IgD-negative memory B cell (primary cell): ENCODE data around the gene MYH7B. TPM values are rescaled to one million over a fixed set of nuclear protein-coding genes. Genes with fewer than 3 reads are reported as not detected.

ENCODE experiments used
- H3K27ac Mint-ChIP-seq, 3 donors: one replicate each; pipeline ENCODE4 v1.8.0; 2020 to 2022; ENCODE audit warnings: mild to moderate bottlenecking in 3 of 3, mixed read lengths in 3 of 3, moderate library complexity in 1 of 3
- H3K27me3 Mint-ChIP-seq: one replicate; pipeline ENCODE4 v1.8.0; 2021; ENCODE audit warnings: mixed read lengths
- H3K36me3 Mint-ChIP-seq: one replicate; pipeline ENCODE4 v1.8.0; 2020; ENCODE audit warnings: mild to moderate bottlenecking, mixed read lengths
- H3K4me1 Mint-ChIP-seq, 3 donors: one replicate each; pipeline ENCODE4 v1.8.0; 2020 to 2022; ENCODE audit warnings: mixed read lengths in 3 of 3, mild to moderate bottlenecking in 1 of 3
- H3K4me3 Mint-ChIP-seq, 4 donors: one replicate each; pipeline ENCODE4 v1.8.0; 2020 to 2022; ENCODE audit warnings: mild to moderate bottlenecking in 4 of 4, mixed read lengths in 4 of 4, moderate library complexity in 3 of 4
- H3K9me3 Mint-ChIP-seq, 3 donors: one replicate each; pipeline ENCODE4 v1.8.0; 2020 to 2021; ENCODE audit warnings: mixed read lengths in 3 of 3, mild to moderate bottlenecking in 1 of 3
- polyA plus RNA-seq: library from polyadenylated mRNA; unstranded; fragments of 300-500 nt; fragmentation: Illumina TruSeq; gene quantifications from one replicate; pipeline ENCODE4 v1.2.3, GENCODE V29; 2021

The MYH7B gene
- polyA plus RNA-seq, 1 donor from 2014 or later: 0.34 TPM

DNA sequence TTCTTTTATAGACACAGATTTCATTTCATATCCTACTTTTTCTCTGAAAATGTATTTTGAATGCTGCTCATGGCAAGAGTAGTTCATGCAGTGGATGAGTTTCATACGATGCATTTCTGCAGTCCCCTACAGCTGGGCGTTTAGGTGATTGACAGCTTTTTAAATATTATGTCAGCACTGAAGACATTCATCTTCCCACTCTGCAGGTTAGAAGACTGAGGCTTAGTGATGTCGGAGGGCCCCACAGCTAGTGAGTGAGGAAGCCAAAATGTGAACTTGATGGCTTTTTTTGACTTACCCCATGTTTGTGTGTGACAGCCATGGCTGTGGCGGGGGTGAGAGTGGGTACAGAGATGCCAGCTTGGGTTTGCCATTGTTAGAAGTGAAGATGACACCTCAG is 33.5 kb downstream of the MYH7B start:
- no peaks in the 10 kb centered on the region for H3K27me3 Mint-ChIP-seq
- no peaks in the 10 kb centered on the region for H3K4me1 Mint-ChIP-seq
- no peaks in the 10 kb centered on the region for H3K36me3 Mint-ChIP-seq
- no peak overlapping the region for H3K27ac Mint-ChIP-seq
- H3K4me3 Mint-ChIP-seq: no peak overlapping the region
- no peaks in the 10 kb centered on the region for H3K9me3 Mint-ChIP-seq

DNA sequence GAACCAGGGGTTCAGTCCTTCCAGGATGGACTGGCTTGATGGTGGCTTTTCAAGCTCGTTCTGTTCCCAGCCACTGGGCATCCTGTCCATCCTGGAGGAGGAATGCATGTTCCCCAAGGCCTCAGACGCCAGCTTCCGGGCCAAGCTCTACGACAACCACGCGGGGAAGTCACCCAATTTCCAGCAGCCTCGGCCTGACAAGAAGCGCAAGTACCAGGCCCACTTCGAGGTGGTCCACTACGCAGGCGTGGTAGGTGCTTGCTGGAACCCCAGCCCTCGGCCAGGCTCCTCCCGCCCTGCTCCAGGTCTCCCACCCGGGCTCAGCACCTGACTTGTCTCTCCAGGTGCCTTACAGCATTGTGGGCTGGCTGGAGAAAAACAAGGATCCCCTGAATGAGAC is 34.0 kb downstream of the MYH7B start:
- H3K27me3 Mint-ChIP-seq: no peaks in the 10 kb centered on the region
- H3K9me3 Mint-ChIP-seq: no peaks in the 10 kb centered on the region
- no peaks in the 10 kb centered on the region for H3K4me1 Mint-ChIP-seq
- no peak overlapping the region for H3K27ac Mint-ChIP-seq
- no peaks in the 10 kb centered on the region for H3K36me3 Mint-ChIP-seq
- H3K4me3 Mint-ChIP-seq: no peak overlapping the region

DNA sequence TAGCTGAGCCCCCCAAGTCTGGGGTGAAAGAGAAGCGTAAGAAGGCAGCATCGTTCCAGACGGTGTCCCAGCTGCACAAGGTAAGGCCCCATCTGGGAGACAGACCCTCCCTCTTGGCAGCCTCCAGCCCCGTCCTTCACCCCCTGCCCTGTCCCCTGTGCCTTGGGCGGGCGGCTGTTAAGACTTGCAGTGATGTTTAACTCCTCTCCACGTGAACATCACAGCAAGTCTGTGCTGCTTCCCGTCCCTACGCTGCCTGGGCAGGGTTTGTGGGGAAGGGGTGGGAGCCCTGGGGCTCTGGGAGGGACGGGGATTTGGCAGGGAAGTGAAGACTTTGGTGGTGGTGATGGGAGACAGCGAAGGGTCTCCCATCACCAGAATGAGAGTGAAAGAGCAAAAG is 34.6 kb downstream of the MYH7B start:
- H3K9me3 Mint-ChIP-seq: no peaks in the 10 kb centered on the region
- H3K4me1 Mint-ChIP-seq: no peaks in the 10 kb centered on the region
- H3K27me3 Mint-ChIP-seq: no peaks in the 10 kb centered on the region
- H3K4me3 Mint-ChIP-seq: no peak overlapping the region
- H3K27ac Mint-ChIP-seq: no peak overlapping the region
- H3K36me3 Mint-ChIP-seq: no peaks in the 10 kb centered on the region

DNA sequence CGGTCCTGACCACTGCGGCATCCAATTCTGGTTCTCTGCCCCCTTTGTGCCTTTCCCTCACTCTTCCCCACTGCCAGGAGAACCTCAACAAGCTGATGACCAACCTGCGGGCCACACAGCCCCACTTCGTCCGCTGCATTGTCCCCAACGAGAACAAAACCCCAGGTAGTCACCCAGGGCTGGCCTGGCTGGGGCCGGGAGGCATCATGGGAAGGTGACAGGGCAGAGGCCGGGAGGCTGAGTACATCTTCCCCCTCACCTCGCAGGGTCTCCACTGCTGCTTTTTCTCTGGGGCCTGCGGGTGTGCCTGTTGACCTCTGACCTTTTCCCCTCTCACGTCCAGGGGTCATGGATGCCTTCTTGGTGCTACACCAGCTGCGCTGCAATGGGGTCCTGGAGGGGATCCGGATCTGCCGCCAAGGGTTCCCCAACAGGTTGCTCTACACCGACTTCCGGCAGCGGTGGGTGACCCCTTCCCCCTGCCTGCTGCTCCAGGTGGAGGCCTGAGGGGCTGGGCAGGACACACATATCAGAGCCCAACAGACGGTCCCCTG is 35.1 kb downstream of the MYH7B start:
- H3K4me1 Mint-ChIP-seq: no peaks in the 10 kb centered on the region
- H3K27ac Mint-ChIP-seq: no peak overlapping the region
- no peaks in the 10 kb centered on the region for H3K9me3 Mint-ChIP-seq
- no peaks in the 10 kb centered on the region for H3K36me3 Mint-ChIP-seq
- no peak overlapping the region for H3K4me3 Mint-ChIP-seq
- no peaks in the 10 kb centered on the region for H3K27me3 Mint-ChIP-seq

DNA sequence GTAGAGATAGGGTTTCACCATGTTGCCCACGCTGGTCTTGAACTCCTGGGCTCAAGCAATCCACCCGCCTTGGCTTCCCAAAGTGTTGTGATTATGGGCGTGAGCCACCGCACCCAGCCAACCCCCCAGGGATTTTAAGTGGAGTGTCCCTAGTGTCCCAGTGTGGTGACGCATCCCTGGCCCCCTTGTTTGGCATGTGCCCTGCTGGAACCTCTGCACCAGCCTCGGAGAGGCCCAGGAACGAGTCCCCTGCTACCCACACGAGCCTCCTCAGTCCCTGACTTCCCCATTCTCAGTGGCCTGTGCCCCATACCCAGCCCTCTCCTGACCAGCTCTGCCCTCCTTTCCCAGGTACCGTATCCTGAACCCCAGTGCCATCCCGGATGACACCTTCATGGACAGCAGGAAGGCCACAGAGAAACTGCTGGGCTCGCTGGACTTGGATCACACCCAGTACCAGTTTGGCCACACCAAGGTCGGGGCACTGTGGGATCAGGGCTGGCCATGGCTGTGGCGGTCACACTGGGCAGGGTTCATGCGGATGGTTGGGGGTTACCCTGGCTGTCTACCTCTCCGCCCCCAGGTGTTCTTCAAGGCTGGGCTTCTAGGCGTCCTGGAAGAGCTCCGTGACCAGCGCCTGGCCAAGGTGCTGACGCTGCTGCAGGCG is 37.2 kb downstream of the MYH7B start:
- Mint-ChIP-seq H3K9me3 (no peaks in the 10 kb centered on the region), H3K27ac (no peak overlapping the region), H3K4me1 (no peaks in the 10 kb centered on the region), H3K36me3 (peaks cover 2% of the 10 kb centered on the region), H3K4me3 (no peak overlapping the region), H3K27me3 (no peaks in the 10 kb centered on the region)

DNA sequence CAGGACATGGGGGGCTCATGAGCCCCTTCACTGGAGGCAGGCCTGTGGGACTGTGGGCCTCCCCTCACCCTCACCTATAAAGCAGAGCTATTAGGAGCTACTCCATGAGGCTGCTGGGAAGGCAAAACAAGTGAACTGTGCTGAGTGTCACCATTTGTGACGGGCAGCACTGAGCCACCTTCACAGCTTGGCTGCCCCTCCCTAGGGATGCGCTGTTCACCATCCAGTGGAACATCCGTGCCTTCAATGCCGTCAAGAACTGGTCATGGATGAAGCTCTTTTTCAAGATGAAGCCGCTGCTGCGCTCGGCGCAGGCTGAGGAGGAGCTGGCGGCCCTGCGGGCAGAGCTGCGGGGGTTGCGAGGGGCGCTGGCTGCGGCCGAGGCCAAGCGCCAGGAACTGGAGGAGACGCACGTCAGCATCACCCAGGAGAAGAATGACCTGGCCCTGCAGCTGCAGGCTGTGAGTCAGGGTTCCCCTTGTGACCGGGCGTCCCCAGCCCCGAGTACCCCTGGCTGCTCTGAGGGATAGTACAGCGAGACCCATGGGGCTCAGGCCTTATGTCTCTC is 38.4 kb downstream of the MYH7B start:
- Mint-ChIP-seq H3K27ac (no peak overlapping the region), H3K4me1 (no peaks in the 10 kb centered on the region), H3K9me3 (no peaks in the 10 kb centered on the region)

DNA sequence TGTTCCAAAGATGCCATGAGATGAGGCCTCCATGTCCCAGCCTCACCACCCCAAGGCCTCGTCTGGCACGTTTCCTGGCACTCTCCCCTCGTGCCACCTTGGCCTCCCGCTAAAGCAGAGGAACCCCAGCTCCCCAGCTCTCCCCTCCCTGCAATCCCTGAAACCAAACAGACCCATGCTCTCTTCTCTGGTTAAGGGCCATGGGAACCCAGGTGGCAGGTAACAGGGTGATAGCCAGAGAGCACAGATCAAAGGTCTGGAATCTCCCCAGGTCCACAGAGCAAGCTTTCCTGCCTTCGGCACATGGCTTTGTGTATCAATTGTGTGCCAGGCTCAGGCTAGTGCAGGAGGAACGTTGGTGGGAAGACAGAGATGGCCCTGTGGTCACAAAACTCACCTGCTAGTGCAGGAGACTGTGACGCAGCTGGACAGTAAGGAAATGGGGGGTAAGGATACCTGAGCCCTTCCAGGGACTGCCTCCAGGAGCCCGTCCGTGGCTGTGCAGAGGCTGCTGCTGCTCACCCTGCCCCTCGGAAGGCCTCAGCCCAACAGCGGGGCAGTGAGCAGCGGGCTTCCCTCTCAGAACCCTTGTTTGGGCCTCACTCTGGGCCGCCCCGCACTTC is 39.0 kb downstream of the MYH7B start:
- no peaks in the 10 kb centered on the region for H3K9me3 Mint-ChIP-seq

More for the DNA sequence above, 38.4 kb downstream of the MYH7B start:
- Mint-ChIP-seq H3K4me3 (no peak overlapping the region), H3K27me3 (no peaks in the 10 kb centered on the region), H3K36me3 (peaks cover 5% of the 10 kb centered on the region)

DNA sequence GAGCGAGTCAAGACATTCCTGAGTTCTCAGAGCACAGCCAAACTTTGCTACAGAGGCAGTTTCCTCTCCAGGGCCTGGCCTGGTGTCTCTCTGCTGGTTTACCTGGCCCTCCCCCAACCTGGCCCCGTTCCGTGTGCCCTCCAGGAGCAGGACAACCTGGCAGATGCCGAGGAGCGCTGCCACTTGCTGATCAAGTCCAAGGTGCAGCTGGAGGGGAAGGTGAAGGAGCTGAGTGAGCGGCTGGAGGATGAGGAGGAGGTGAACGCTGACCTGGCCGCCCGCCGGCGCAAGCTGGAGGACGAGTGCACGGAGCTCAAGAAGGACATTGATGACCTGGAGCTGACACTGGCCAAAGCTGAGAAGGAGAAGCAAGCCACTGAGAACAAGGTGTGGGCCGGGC is 39.5 kb downstream of the MYH7B start:
- H3K27me3 Mint-ChIP-seq: no peaks in the 10 kb centered on the region
- no peaks in the 10 kb centered on the region for H3K9me3 Mint-ChIP-seq
- no peak overlapping the region for H3K4me3 Mint-ChIP-seq
- no peaks in the 10 kb centered on the region for H3K4me1 Mint-ChIP-seq
- H3K27ac Mint-ChIP-seq: no peak overlapping the region
- H3K36me3 Mint-ChIP-seq: peaks cover 5% of the 10 kb centered on the region

More for the DNA sequence above, 39.0 kb downstream of the MYH7B start:
- no peak overlapping the region for H3K27ac Mint-ChIP-seq
- no peaks in the 10 kb centered on the region for H3K4me1 Mint-ChIP-seq
- no peak overlapping the region for H3K4me3 Mint-ChIP-seq
- H3K27me3 Mint-ChIP-seq: no peaks in the 10 kb centered on the region
- H3K36me3 Mint-ChIP-seq: peaks cover 5% of the 10 kb centered on the region

DNA sequence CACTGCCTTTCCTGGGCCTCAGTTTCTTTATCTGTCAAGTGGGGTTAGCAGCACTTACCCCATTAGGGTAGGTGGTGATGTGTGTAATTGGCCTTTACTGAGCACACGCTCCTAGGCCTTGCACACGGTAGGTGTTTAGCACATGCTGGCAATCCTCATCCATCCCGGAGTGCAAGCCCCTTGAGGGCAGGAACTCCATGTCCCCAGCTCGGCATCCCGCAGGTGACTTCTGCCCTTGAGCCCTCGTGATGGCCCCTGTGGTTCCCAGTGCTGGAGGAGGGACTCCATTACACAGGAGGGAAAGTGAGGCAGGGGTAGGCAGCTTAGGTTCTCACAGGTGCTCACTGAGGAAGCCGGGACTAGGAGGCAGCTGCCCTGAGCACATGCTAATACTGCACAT is 40.0 kb downstream of the MYH7B start:
- Mint-ChIP-seq H3K27ac (no peak overlapping the region), H3K4me1 (peaks cover 0 to under 1% (median 0%) of the 10 kb centered on the region in 3 donors), H3K36me3 (peaks cover 6% of the 10 kb centered on the region), H3K4me3 (no peak overlapping the region), H3K9me3 (no peaks in the 10 kb centered on the region), H3K27me3 (no peaks in the 10 kb centered on the region)

DNA sequence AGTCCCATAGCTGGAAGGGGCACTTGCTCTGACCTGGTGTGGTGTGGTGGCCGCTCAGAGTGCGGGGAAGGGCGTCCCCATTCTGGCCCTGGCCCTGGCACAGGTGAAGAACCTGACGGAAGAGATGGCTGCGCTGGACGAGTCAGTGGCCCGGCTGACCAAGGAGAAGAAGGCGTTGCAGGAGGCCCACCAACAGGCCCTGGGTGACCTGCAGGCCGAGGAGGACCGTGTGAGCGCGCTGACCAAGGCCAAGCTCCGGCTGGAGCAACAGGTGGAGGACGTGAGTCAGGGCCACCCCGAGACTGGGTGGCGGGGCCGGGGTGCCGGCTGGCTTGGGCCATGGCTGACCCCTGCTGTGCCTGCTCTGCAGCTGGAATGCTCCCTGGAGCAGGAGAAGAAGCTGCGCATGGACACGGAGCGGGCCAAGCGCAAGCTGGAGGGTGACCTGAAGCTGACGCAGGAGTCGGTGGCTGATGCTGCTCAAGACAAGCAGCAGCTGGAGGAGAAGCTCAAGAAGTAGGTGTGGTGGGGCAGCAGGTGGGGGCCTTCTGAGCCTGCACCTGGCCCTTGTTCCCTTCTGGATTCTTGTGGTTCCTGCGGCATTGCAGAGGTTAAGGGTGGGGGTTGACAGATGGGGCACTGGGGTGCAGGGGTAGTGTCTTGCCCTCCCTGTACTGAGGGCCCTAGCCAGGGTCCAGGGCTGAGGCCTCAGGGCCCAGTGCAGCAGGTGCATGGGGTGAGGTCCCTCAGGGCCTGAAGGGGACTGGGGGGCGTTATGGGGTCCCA is 40.8 kb downstream of the MYH7B start:
- no peak overlapping the region for H3K4me3 Mint-ChIP-seq
- H3K27me3 Mint-ChIP-seq: no peaks in the 10 kb centered on the region
- H3K36me3 Mint-ChIP-seq: peaks cover 9% of the 10 kb centered on the region
- no peaks in the 10 kb centered on the region for H3K9me3 Mint-ChIP-seq
- peaks cover 0 to 3% (median 0%) of the 10 kb centered on the region in 3 donors for H3K4me1 Mint-ChIP-seq
- H3K27ac Mint-ChIP-seq: no peak overlapping the region

DNA sequence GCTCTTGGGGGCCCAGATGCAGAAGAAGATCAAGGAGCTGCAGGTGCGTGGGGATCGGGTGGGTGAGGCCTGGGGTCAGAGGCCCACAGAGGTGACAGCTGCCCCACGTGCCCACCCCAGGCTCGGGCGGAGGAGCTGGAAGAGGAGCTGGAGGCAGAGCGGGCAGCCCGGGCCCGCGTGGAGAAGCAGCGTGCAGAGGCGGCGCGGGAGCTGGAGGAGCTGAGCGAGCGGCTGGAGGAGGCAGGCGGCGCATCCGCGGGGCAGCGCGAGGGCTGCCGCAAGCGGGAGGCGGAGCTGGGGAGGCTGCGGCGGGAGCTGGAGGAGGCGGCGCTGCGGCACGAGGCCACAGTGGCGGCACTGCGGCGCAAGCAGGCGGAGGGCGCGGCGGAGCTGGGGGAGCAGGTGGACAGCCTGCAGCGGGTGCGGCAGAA is 41.5 kb downstream of the MYH7B start:
- no peak overlapping the region for H3K27ac Mint-ChIP-seq
- H3K4me1 Mint-ChIP-seq: peaks cover 0 to 3% (median 0%) of the 10 kb centered on the region in 3 donors
- no peaks in the 10 kb centered on the region for H3K9me3 Mint-ChIP-seq
- no peaks in the 10 kb centered on the region for H3K27me3 Mint-ChIP-seq
- peaks cover 9% of the 10 kb centered on the region for H3K36me3 Mint-ChIP-seq
- no peak overlapping the region for H3K4me3 Mint-ChIP-seq

DNA sequence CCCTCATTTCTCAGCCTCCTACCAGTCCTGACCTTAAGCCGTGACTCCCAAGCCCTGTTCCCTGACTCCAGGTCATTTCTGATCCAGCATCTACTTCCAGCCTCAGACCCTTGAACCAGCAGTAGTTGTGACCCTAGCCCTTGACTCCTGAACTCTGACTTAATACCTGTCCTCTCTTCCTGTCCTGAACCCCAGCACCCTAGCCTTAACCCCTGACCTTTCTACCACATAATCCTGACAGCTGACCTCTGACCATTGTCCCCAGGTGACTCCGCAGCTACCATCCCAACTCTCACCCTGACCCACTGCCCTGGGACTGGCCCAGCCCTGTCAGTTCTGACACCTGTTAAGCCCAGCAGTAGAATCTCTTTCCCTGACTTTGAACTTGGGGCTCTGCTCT is 42.1 kb downstream of the MYH7B start:
- peaks cover 9% of the 10 kb centered on the region for H3K36me3 Mint-ChIP-seq
- H3K4me3 Mint-ChIP-seq: peak overlapping the region in 1 of 4 donors; percentile 61
- no peaks in the 10 kb centered on the region for H3K27me3 Mint-ChIP-seq
- H3K27ac Mint-ChIP-seq: peak overlapping the region in 1 of 3 donors; percentile 58
- no peaks in the 10 kb centered on the region for H3K9me3 Mint-ChIP-seq
- H3K4me1 Mint-ChIP-seq: peaks cover 0 to 3% (median 0%) of the 10 kb centered on the region in 3 donors

DNA sequence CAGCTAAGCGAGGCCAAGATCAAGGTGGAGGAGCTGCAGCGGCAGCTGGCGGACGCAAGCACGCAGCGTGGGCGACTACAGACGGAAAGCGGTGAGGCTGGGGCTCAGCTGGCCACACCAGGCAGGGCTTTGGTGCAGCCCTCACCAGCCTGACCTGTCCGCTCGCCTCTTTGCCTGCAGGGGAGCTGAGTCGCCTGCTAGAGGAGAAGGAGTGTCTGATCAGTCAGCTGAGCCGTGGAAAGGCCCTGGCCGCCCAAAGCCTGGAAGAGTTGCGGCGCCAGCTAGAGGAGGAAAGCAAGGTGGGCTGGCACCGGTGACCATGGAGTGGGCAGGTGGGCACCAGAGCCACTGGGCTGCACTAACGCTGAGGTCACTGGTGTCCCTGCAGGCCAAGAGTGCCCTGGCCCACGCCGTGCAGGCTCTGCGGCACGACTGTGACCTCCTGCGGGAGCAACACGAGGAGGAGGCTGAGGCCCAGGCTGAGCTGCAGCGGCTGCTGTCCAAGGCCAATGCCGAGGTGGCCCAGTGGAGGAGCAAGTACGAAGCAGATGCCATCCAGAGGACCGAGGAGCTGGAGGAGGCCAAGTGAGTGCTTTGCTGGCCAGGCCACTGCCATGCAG is 42.8 kb downstream of the MYH7B start:
- H3K9me3 Mint-ChIP-seq: no peaks in the 10 kb centered on the region
- H3K4me1 Mint-ChIP-seq: peaks cover 0 to 3% (median 0%) of the 10 kb centered on the region in 3 donors
- H3K4me3 Mint-ChIP-seq: no peak overlapping the region
- H3K27me3 Mint-ChIP-seq: no peaks in the 10 kb centered on the region
- peak overlapping the region in 2 of 3 donors; percentile 39 to 67 for H3K27ac Mint-ChIP-seq
- H3K36me3 Mint-ChIP-seq: peaks cover 9% of the 10 kb centered on the region

DNA sequence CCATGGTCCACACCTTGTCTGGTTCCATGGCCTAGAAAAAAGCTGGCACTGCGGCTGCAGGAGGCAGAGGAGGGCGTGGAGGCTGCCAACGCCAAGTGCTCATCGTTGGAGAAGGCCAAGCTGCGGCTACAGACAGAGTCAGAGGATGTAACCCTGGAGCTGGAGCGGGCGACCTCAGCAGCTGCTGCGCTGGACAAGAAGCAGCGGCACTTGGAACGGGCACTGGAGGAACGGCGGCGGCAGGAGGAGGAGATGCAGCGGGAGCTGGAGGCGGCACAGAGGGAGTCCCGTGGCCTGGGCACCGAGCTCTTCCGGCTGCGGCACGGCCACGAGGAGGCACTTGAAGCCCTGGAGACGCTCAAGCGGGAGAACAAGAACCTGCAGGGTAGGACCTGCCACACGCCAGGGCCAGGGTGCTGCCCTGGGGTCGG is 43.4 kb downstream of the MYH7B start:
- no peak overlapping the region for H3K4me3 Mint-ChIP-seq
- H3K36me3 Mint-ChIP-seq: peaks cover 9% of the 10 kb centered on the region
- H3K27ac Mint-ChIP-seq: no peak overlapping the region
- peaks cover 0 to 3% (median 0%) of the 10 kb centered on the region in 3 donors for H3K4me1 Mint-ChIP-seq
- no peaks in the 10 kb centered on the region for H3K27me3 Mint-ChIP-seq
- no peaks in the 10 kb centered on the region for H3K9me3 Mint-ChIP-seq
